Vagina (tissue), 2 donors: Measurements from ENCODE around the gene BNC1. TPM values are rescaled to one million over a fixed set of nuclear protein-coding genes. Genes with fewer than 3 reads are reported as not detected.
"Not testable (repeated sequence)": the region's sequence is repeated elsewhere in the genome, so short reads cannot be mapped to it uniquely, and the experiment has no call there.

Experiments used
- DNase-seq, 2 donors: peaks; one replicate each; pipeline ENCODE4 v3.0.0-alpha.2; 2017; ENCODE audit errors: extremely low spot score in 2 of 2
- H3K27ac ChIP-seq: fragments of 200-600 bp; sonication (generic); one replicate; pipeline ENCODE4 v1.5.1; 2019
- H3K27me3 ChIP-seq: fragments of 200-600 bp; sonication (generic); one replicate; pipeline ENCODE4 v1.5.1; 2019
- H3K36me3 ChIP-seq, 2 donors: fragments of 200-600 bp; sonication (generic); one replicate each; pipeline ENCODE4 v1.5.1; 2017 to 2019
- H3K4me1 ChIP-seq: fragments of 200-600 bp; sonication (generic); one replicate; pipeline ENCODE4 v1.5.1; 2019
- H3K4me3 ChIP-seq, 2 donors: fragments of 200-600 bp; sonication (generic); 1 replicate in 1 of 2; 2 replicates in 1 of 2; pipeline ENCODE4 v1.5.1; 2016 to 2019
- H3K9me3 ChIP-seq: fragments of 200-600 bp; sonication (generic); one replicate; pipeline ENCODE4 v1.5.1; 2019
- POLR2A ChIP-seq, 2 donors: fragments of 450-650 bp; IDR thresholded peaks; one replicate each; pipeline ENCODE4 v1.6.1; 2017; ENCODE audit warnings: antibody characterized with exemption in 2 of 2, mild to moderate bottlenecking in 2 of 2, moderate library complexity in 2 of 2
- POLR2AphosphoS5 ChIP-seq, 2 donors: sonication (generic); formaldehyde crosslinking; IDR thresholded peaks; one replicate each; pipeline ENCODE4 v1.9.0; 2017; ENCODE audit warnings: antibody characterized with exemption in 2 of 2, mild to moderate bottlenecking in 2 of 2, low read depth in 1 of 2; ENCODE audit not compliant: insufficient read depth in 1 of 2
- intact Hi-C: fragments of 100-400 bp; cut with DNase I; formaldehyde crosslinking; loops from one replicate; pipeline ENCODE4 v1.15.1; 2023
- total RNA-seq: library from RNA; depleted of rRNA; stranded (reverse); fragments of >200 nt; gene quantifications from one replicate; pipeline ENCODE4 v1.2.3, GENCODE V29; 2016
- TF ChIP-seq, protein P1 (sequence below), 3 experiments: fragments of 450-650 bp in 2 of 3; fragments of 200-600 bp in 1 of 3; sonication (generic) in 1 of 3; IDR thresholded peaks; one replicate each; pipeline ENCODE4 v1.5.1; 2017 to 2019; ENCODE audit warnings: antibody characterized with exemption in 3 of 3, mild to moderate bottlenecking in 2 of 3, moderate library complexity in 2 of 3

The BNC1 gene
- total RNA-seq, 1 donor from 2014 or later, result 18.2 TPM

DNA sequence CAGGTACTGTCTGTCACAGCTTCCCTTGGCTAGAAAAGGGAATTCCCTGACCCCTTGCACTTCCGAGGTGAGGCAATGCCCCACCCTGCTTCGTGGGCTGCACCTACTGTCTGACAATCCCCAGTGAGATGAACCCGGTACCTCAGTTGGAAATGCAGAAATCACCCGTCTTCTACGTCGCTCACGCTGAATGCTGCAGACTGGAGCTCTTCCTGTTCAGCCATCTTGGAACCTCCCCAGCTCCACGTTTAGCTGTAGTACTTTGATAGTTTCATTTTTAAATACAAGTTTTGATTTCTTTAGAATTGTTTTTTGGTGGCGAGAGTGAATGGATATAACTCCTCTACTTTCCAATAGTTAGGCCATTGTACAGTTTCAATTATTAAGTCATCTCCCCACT, 59.0 kb downstream of the BNC1 start:
- TF ChIP-seq POLR2A (IDR thresholded peaks at IDR 0.05), result no peak
- TF ChIP-seq POLR2AphosphoS5 (IDR thresholded peaks at IDR 0.05; ENCODE audit: insufficient read depth in 1 of 2, low read depth in 1 of 2), result no peak
- TF ChIP-seq, protein P1, sequence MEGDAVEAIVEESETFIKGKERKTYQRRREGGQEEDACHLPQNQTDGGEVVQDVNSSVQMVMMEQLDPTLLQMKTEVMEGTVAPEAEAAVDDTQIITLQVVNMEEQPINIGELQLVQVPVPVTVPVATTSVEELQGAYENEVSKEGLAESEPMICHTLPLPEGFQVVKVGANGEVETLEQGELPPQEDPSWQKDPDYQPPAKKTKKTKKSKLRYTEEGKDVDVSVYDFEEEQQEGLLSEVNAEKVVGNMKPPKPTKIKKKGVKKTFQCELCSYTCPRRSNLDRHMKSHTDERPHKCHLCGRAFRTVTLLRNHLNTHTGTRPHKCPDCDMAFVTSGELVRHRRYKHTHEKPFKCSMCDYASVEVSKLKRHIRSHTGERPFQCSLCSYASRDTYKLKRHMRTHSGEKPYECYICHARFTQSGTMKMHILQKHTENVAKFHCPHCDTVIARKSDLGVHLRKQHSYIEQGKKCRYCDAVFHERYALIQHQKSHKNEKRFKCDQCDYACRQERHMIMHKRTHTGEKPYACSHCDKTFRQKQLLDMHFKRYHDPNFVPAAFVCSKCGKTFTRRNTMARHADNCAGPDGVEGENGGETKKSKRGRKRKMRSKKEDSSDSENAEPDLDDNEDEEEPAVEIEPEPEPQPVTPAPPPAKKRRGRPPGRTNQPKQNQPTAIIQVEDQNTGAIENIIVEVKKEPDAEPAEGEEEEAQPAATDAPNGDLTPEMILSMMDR (IDR thresholded peaks at IDR 0.05), result no peak
- H3K27me3 ChIP-seq, result no peaks in the 10 kb centered on the region
- no peaks in the 10 kb centered on the region for H3K4me1 ChIP-seq
- intact Hi-C loops, result no loop called here
- H3K4me3 ChIP-seq, result no peak overlapping the region
- H3K36me3 ChIP-seq, result no peaks in the 10 kb centered on the region
- no peak overlapping the region for H3K27ac ChIP-seq
- no peaks in the 10 kb centered on the region for H3K9me3 ChIP-seq
- DNase-seq, result no peak

DNA sequence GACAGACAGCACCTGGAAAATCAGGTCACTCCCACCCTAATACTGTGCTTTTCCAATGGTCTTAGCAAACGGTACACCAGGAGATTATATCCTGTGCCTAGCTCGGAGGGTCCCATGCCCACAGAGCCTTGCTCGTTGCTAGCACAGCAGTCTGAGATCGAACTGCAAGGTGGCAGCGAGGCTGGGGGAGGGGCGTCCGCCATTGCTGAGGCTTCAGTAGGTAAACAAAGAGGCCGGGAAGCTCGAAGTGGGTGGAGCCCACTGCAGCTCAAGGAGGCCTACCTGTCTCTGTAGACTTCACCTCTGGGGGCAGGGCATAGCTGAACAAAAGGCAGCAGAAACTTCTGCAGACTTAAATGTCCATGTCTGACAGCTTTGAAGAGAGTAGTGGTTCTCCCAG, 62.7 kb downstream of the BNC1 start:
- H3K27me3 ChIP-seq, DNase-seq, H3K36me3 ChIP-seq, intact Hi-C loops, H3K4me1 ChIP-seq, H3K27ac ChIP-seq, H3K4me3 ChIP-seq, H3K9me3 ChIP-seq: not testable (repeated sequence)

DNA sequence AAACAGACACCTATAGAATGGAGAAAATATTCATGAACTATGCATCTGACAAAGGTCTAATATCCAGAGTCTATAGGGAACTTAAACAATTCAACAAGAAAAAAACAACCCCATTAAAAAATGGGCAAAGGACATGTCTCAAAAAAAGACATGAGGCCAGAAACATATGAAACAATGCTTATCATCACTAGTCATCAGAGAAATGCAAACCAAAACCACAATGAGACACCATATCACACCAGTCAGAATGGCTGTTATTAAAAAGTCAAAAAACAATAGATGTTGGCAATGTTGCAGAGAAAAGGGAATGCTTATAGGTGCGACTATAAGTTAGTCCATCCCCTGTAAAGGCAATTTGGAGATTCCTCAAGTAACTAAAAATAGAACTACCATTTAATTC, 65.4 kb downstream of the BNC1 start:
- no peaks in the 10 kb centered on the region for H3K27me3 ChIP-seq
- DNase-seq, result no peak
- H3K27ac ChIP-seq, result no peak overlapping the region
- no peaks in the 10 kb centered on the region for H3K36me3 ChIP-seq
- intact Hi-C loops, result no loop called here
- no peaks in the 10 kb centered on the region for H3K9me3 ChIP-seq
- no peak overlapping the region for H3K4me3 ChIP-seq
- no peaks in the 10 kb centered on the region for H3K4me1 ChIP-seq
- TF ChIP-seq POLR2AphosphoS5 (IDR thresholded peaks at IDR 0.05; ENCODE audit: insufficient read depth in 1 of 2, low read depth in 1 of 2) (no peak), POLR2A (IDR thresholded peaks at IDR 0.05) (no peak)
- TF ChIP-seq, protein P1 (IDR thresholded peaks at IDR 0.05), result no peak

DNA sequence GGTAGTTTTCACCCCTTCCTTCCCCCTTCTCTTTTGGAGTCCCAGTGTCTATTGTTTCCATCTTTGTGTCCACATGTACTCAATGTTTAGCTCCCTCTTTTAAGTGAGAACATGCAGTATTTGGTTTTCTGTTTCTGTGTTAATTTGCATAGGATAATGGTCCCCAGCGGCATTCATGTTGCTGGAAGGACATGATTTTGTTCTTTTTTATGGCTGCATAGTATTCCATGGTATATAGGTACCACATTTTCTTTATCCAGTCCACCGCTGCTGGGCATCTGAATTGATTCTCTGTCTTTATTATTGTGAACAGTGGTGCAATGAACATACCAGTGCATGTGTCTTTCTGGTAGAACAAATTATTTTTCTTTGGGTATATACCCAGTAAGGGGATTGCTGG, 69.2 kb downstream of the BNC1 start:
- Histone ChIP-seq H3K36me3 (no peaks in the 10 kb centered on the region), H3K4me3 (no peak overlapping the region), H3K4me1 (no peaks in the 10 kb centered on the region), H3K27me3 (no peaks in the 10 kb centered on the region), H3K9me3 (no peaks in the 10 kb centered on the region), H3K27ac (no peak overlapping the region)
- TF ChIP-seq, protein P1 (IDR thresholded peaks at IDR 0.05), result no peak
- TF ChIP-seq POLR2AphosphoS5 (IDR thresholded peaks at IDR 0.05; ENCODE audit: insufficient read depth in 1 of 2, low read depth in 1 of 2) (no peak), POLR2A (IDR thresholded peaks at IDR 0.05) (no peak)
- no peak for DNase-seq
- intact Hi-C loops, result no loop called here

DNA sequence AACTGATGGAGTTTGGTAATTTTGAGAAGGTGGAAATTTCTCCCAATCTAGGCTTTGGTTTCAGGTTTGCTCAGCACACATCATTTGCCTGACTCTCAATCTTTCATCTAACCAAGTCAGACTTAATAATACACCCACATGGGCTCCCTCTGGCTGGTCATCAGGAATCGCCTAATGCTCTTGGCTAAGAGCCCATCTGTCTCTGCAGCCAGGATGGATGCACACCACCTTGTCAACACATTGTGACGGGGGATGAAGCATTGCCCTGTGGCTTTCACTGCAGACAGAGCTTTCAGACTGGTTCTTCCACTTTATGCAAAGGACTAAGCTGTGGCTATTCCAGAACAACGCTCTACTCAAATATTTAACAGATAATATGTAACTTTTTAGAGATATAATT, 73.8 kb downstream of the BNC1 start:
- Histone ChIP-seq H3K9me3 (no peaks in the 10 kb centered on the region), H3K27me3 (no peaks in the 10 kb centered on the region), H3K27ac (no peak overlapping the region), H3K4me3 (no peak overlapping the region), H3K36me3 (no peaks in the 10 kb centered on the region), H3K4me1 (peaks cover 12% of the 10 kb centered on the region)
- TF ChIP-seq, protein P1 (IDR thresholded peaks at IDR 0.05), result no peak
- TF ChIP-seq POLR2AphosphoS5 (IDR thresholded peaks at IDR 0.05; ENCODE audit: insufficient read depth in 1 of 2, low read depth in 1 of 2), result no peak
- TF ChIP-seq POLR2A (IDR thresholded peaks at IDR 0.05), result no peak
- intact Hi-C loops, result no loop called here
- DNase-seq, result no peak

DNA sequence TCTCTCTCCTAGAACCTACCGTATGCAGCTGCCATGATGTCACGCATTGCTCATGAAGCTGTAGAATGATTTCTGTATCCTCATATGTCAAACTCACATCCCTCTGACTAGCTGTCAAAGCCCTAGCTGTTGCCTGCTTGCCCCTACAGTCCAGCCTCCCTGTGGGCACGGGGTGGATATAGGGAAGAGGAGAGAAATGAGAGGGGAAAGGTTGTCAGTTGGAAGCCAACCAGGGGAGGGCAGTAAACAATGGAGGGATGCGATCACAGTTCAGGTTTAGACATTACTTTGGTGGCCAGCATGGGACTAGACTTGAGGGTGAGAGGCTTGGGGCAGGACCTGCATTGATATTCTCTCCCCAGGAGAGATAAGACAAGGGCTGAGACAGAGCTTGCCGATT, 75.1 kb downstream of the BNC1 start:
- Histone ChIP-seq H3K4me1 (peaks cover 14% of the 10 kb centered on the region), H3K27me3 (no peaks in the 10 kb centered on the region), H3K27ac (no peak overlapping the region), H3K9me3 (no peaks in the 10 kb centered on the region), H3K36me3 (no peaks in the 10 kb centered on the region), H3K4me3 (no peak overlapping the region)
- TF ChIP-seq POLR2AphosphoS5 (IDR thresholded peaks at IDR 0.05; ENCODE audit: insufficient read depth in 1 of 2, low read depth in 1 of 2) (no peak), POLR2A (IDR thresholded peaks at IDR 0.05) (no peak)
- TF ChIP-seq, protein P1 (IDR thresholded peaks at IDR 0.05), result no peak
- no peak for DNase-seq
- intact Hi-C loops, result no loop called here
